Esophagus squamous epithelium (tissue), 4 donors: Measurements from ENCODE around the gene RGPD6.
"Not testable (repeated sequence)": the region's sequence is repeated elsewhere in the genome, so short reads cannot be mapped to it uniquely, and the experiment has no call there.

ENCODE experiments used
- CTCF ChIP-seq, 6 experiments: fragments of 450-650 bp in 4 of 6; fragments of 200-600 bp in 2 of 6; sonication (generic) in 2 of 6; IDR thresholded peaks; one replicate each; pipeline ENCODE4 v1.5.1; 2016 to 2019; ENCODE audit warnings: antibody characterized with exemption in 6 of 6, mild to moderate bottlenecking in 4 of 6, moderate library complexity in 4 of 6
- POLR2A ChIP-seq, 4 donors: fragments of 450-650 bp; IDR thresholded peaks; one replicate each; pipeline ENCODE4 v1.6.1; 2017; ENCODE audit warnings: antibody characterized with exemption in 4 of 4, mild to moderate bottlenecking in 4 of 4, moderate library complexity in 3 of 4

- TF ChIP-seq POLR2A, CTCF (IDR thresholded peaks at IDR 0.05): not testable (repeated sequence)
These were observed 88.0 kb downstream of the RGPD6 start for GRCh38 chr2:110488991-110489390.
